Neuronal stem cell (in vitro differentiated cells): ENCODE data around the gene ZP1.
"Not testable (repeated sequence)": the region's sequence is repeated elsewhere in the genome, so short reads cannot be mapped to it uniquely, and the experiment has no call there.

Experiments used
- DNase-seq: peaks from one replicate; pipeline ENCODE4 v3.0.0-alpha.2; 2013; ENCODE audit warnings: low spot score
- H2AFZ ChIP-seq: one replicate; pipeline ENCODE4 v1.6.1; 2013; ENCODE audit warnings: mild to moderate bottlenecking, low read length, inconsistent platforms
- H2AK5ac ChIP-seq: 2 replicates; pipeline ENCODE4 v1.6.1; 2013; ENCODE audit warnings: low read depth, mild to moderate bottlenecking, inconsistent platforms, low read length, moderate library complexity, mixed read lengths
- H2BK120ac ChIP-seq: 2 replicates; pipeline ENCODE4 v1.6.1; 2013; ENCODE audit warnings: low read depth, mild to moderate bottlenecking, inconsistent platforms, low read length, moderate library complexity, mixed read lengths
- H2BK12ac ChIP-seq: one replicate; pipeline ENCODE4 v1.6.1; 2013; ENCODE audit warnings: low read length, inconsistent platforms
- H2BK15ac ChIP-seq: 2 replicates; pipeline ENCODE4 v1.6.1; 2013; ENCODE audit warnings: mild to moderate bottlenecking, low read length, inconsistent platforms, mixed read lengths
- H2BK5ac ChIP-seq: one replicate; pipeline ENCODE4 v1.6.1; 2013; ENCODE audit warnings: inconsistent platforms, mild to moderate bottlenecking, low read length, moderate library complexity
- H3K14ac ChIP-seq: one replicate; pipeline ENCODE4 v1.6.1; 2013; ENCODE audit warnings: low read length, inconsistent platforms
- H3K18ac ChIP-seq: 2 replicates; pipeline ENCODE4 v1.6.1; 2013; ENCODE audit warnings: low read length, inconsistent platforms
- H3K23ac ChIP-seq: 2 replicates; pipeline ENCODE4 v1.6.1; 2013; ENCODE audit warnings: low read depth, mild to moderate bottlenecking, mixed read lengths, low read length, inconsistent platforms; ENCODE audit not compliant: poor library complexity
- H3K27ac ChIP-seq: replicated peaks from 3 replicates; pipeline ENCODE4 v1.5.1; 2013; ENCODE audit warnings: low read length, inconsistent platforms
- H3K27me3 ChIP-seq, 3 experiments: 2 replicates each; pipeline ENCODE4 v1.6.1; 2013; ENCODE audit warnings: low read length in 3 of 3, mild to moderate bottlenecking in 2 of 3, inconsistent platforms in 1 of 3, low read depth in 1 of 3, mixed read lengths in 1 of 3, moderate library complexity in 1 of 3; ENCODE audit not compliant: control insufficient read depth in 3 of 3, insufficient read depth in 3 of 3
- H3K36me3 ChIP-seq, 2 donors: replicated peaks in 1 of 2; 2 replicates each; pipeline ENCODE4 v1.6.1; 2013; ENCODE audit warnings: low read length in 2 of 2; ENCODE audit not compliant: control insufficient read depth in 2 of 2, insufficient read depth in 2 of 2
- H3K4ac ChIP-seq: 2 replicates; pipeline ENCODE4 v1.6.1; 2013; ENCODE audit warnings: inconsistent platforms, mild to moderate bottlenecking, low read length, moderate library complexity
- H3K4me1 ChIP-seq, 2 donors: 1 replicate in 1 of 2; 2 replicates in 1 of 2; pipeline ENCODE4 v1.6.1; 2013; ENCODE audit warnings: low read length in 2 of 2, low read depth in 1 of 2; ENCODE audit not compliant: control insufficient read depth in 2 of 2, insufficient read depth in 1 of 2
- H3K4me2 ChIP-seq: one replicate; pipeline ENCODE4 v1.6.1; 2013; ENCODE audit warnings: mild to moderate bottlenecking, low read length, inconsistent platforms; ENCODE audit not compliant: insufficient read depth, poor library complexity, severe bottlenecking
- H3K4me3 ChIP-seq, 2 donors: 2 replicates each; pipeline ENCODE4 v1.5.1; 2013; ENCODE audit warnings: low read length in 2 of 2, mild to moderate bottlenecking in 2 of 2, inconsistent platforms in 1 of 2, moderate library complexity in 1 of 2
- H3K79me1 ChIP-seq: one replicate; pipeline ENCODE4 v1.6.1; 2013; ENCODE audit warnings: low read depth, mild to moderate bottlenecking, inconsistent platforms, low read length, moderate library complexity
- H3K9ac ChIP-seq: one replicate; pipeline ENCODE4 v1.6.1; 2013; ENCODE audit warnings: mild to moderate bottlenecking, low read depth, low read length, inconsistent platforms; ENCODE audit not compliant: poor library complexity
- H3K9me3 ChIP-seq, 2 donors: replicated peaks in 1 of 2; 2 replicates each; pipeline versions ENCODE3 to v1.6.1; 2013; ENCODE audit warnings: low read length in 2 of 2, mild to moderate bottlenecking in 2 of 2, inconsistent platforms in 1 of 2, low read depth in 1 of 2, mixed read lengths in 1 of 2, moderate library complexity in 1 of 2; ENCODE audit not compliant: control insufficient read depth in 2 of 2, insufficient read depth in 1 of 2
- H4K8ac ChIP-seq: one replicate; pipeline ENCODE4 v1.6.1; 2013; ENCODE audit warnings: low read depth, mild to moderate bottlenecking, inconsistent platforms, low read length, moderate library complexity
- H4K91ac ChIP-seq: one replicate; pipeline ENCODE4 v1.6.1; 2013; ENCODE audit warnings: low read length, low read depth, mild to moderate bottlenecking, inconsistent platforms; ENCODE audit not compliant: poor library complexity
- WGBS, 2 donors: extraction: QIAGEN DNeasy Blood & Tissue Kit; methylation state at CpG; one replicate each; pipeline ENCODE4 v1.1.7; 2013; ENCODE audit warnings: missing lambda C conversion rate in 2 of 2, mixed read lengths in 1 of 2; ENCODE audit not compliant: insufficient read length in 2 of 2, insufficient replicate concordance in 1 of 2; ENCODE audit errors: extremely low coverage in 2 of 2; 5-methylcytosine and 5-hydroxymethylcytosine counted together

Gene ZP1

DNA sequence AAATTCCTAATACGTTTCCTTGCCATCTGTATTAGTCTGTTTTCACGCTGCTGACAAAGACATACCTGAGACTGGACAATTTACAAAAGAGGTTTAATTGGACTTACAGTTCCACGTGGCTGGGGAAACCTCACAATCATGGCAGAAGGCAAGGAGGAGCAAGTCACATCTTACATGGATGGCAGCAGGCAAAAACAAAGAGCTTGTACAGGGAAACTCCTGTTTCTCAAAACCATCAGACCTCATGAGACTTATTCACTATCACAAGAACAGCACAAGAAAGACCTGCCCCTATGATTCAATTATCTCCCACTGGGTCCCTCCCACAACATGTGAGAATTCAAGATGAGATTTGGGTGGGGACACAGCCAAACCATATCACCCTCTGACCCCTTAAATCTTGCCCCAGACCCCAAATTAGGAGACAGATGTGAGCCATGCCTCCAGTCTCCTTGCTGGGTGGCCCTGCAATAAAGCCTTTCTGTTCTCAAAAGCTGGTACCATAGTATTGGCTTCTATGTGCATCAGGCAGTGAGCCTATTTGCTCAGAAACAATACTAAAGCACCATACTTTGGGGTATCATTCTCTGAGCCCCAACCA is 42.4 kb downstream of the ZP1 start:
- not testable (repeated sequence) for H4K8ac ChIP-seq, H3K4me2 ChIP-seq, H3K18ac ChIP-seq, H3K14ac ChIP-seq, DNase-seq, H2BK15ac ChIP-seq, H3K9ac ChIP-seq, H3K79me1 ChIP-seq, H3K27ac ChIP-seq, H3K23ac ChIP-seq, H2AK5ac ChIP-seq, H3K36me3 ChIP-seq, H4K91ac ChIP-seq, H2BK12ac ChIP-seq, H3K27me3 ChIP-seq, H3K4me3 ChIP-seq, H2AFZ ChIP-seq, H3K4ac ChIP-seq, H2BK5ac ChIP-seq, H3K9me3 ChIP-seq, H2BK120ac ChIP-seq
- H3K4me1 ChIP-seq: peaks cover 20 to 26% of the 10 kb centered on the region in 2 donors
- no CpG with 5 or more reads among the region's 3 CpGs for WGBS, 2 donors

DNA sequence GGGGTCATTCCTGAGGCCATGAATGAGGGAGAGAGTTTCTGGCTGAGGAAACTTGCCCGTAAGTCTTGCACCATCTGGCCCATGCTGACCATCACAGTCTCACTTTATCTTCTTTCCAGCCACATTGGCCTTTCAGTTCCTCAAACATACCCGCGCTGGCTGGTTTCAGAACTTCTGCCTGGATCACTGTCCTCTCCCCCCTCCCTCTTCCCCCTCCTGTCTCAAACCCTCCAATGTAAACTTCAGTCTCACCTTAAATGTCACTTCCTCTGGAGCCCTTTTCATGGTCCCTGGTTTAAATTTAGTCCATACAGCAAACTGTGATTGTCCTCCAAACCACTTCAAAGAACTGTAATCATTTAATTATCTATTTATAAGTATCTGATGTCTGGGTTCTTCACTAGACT is 42.9 kb downstream of the ZP1 start:
- WGBS, 2 donors: no CpG with 5 or more reads among the region's 3 CpGs
- no peaks in the 10 kb centered on the region for H3K9me3 ChIP-seq
- H3K23ac ChIP-seq: no peak overlapping the region
- no peak overlapping the region for H4K91ac ChIP-seq
- DNase-seq: no peak
- no peak overlapping the region for H3K4me2 ChIP-seq
- H3K4ac ChIP-seq: no peak overlapping the region
- H3K9ac ChIP-seq: no peak overlapping the region
- H2BK5ac ChIP-seq: no peak overlapping the region
- no peak overlapping the region for H3K27ac ChIP-seq
- H2AK5ac ChIP-seq: no peak overlapping the region
- no peak overlapping the region for H2BK15ac ChIP-seq
- no peak overlapping the region for H4K8ac ChIP-seq
- H3K18ac ChIP-seq: no peak overlapping the region
- peaks cover 0 to 2% (median 0%) of the 10 kb centered on the region in 3 experiments for H3K27me3 ChIP-seq
- H3K4me3 ChIP-seq: no peak overlapping the region
- H3K36me3 ChIP-seq: peaks cover 0 to under 1% of the 10 kb centered on the region in 2 donors
- no peak overlapping the region for H2AFZ ChIP-seq
- H3K14ac ChIP-seq: no peak overlapping the region
- H3K79me1 ChIP-seq: peaks cover 5% of the 10 kb centered on the region
- H2BK120ac ChIP-seq: no peak overlapping the region
- H2BK12ac ChIP-seq: no peak overlapping the region
- peaks cover 17 to 22% of the 10 kb centered on the region in 2 donors for H3K4me1 ChIP-seq

DNA sequence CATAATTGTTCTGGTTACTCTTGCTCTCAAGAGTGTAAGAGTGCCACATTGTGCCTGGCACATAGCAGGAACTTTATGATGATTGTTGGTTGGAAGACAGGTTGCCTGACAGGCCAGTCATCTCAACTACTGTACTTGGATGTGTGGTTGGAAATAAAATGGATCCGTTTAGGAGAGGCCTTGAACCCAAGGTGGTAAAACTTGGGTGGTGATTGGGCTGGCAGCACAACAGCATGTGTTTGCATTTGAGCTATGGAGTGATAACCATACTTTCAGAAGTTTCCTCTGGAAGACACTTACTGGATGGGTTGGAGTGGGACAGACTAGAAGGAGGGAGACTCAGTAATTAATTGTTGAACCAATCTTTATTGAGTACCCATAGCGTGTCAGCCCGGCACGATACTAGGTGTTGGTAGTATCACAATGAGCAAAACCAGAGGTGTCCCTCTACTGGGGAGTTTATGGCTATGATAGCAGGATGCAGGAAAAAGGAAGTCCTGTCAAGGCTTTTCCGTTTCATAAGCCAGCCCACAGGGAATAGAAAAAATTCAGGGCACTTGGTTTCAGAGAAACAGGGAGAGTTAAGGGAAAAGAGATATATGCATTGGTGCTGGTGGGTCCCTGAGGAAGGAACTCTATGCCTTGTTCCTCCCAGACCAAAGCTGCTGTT is 43.5 kb downstream of the ZP1 start:
- H3K9ac ChIP-seq: no peak overlapping the region
- no peak overlapping the region for H2BK120ac ChIP-seq
- no peak for DNase-seq
- H3K4ac ChIP-seq: no peak overlapping the region
- peaks cover 0 to 1% of the 10 kb centered on the region in 2 donors for H3K36me3 ChIP-seq
- no peak overlapping the region for H2BK5ac ChIP-seq
- no peak overlapping the region for H2BK12ac ChIP-seq
- no peak overlapping the region for H2AFZ ChIP-seq
- H3K18ac ChIP-seq: no peak overlapping the region
- no peak overlapping the region for H4K91ac ChIP-seq
- no peak overlapping the region for H3K27ac ChIP-seq
- H3K4me1 ChIP-seq: peaks cover 17 to 25% of the 10 kb centered on the region in 2 donors
- H3K27me3 ChIP-seq: peaks cover 0 to 2% (median 0%) of the 10 kb centered on the region in 3 experiments
- no peak overlapping the region for H4K8ac ChIP-seq
- no CpG with 5 or more reads among the region's 5 CpGs for WGBS, 2 donors
- H2AK5ac ChIP-seq: no peak overlapping the region
- no peak overlapping the region for H3K4me3 ChIP-seq
- H3K4me2 ChIP-seq: no peak overlapping the region
- no peak overlapping the region for H3K14ac ChIP-seq
- peaks cover 5% of the 10 kb centered on the region for H3K79me1 ChIP-seq
- no peaks in the 10 kb centered on the region for H3K9me3 ChIP-seq
- no peak overlapping the region for H2BK15ac ChIP-seq
- no peak overlapping the region for H3K23ac ChIP-seq

DNA sequence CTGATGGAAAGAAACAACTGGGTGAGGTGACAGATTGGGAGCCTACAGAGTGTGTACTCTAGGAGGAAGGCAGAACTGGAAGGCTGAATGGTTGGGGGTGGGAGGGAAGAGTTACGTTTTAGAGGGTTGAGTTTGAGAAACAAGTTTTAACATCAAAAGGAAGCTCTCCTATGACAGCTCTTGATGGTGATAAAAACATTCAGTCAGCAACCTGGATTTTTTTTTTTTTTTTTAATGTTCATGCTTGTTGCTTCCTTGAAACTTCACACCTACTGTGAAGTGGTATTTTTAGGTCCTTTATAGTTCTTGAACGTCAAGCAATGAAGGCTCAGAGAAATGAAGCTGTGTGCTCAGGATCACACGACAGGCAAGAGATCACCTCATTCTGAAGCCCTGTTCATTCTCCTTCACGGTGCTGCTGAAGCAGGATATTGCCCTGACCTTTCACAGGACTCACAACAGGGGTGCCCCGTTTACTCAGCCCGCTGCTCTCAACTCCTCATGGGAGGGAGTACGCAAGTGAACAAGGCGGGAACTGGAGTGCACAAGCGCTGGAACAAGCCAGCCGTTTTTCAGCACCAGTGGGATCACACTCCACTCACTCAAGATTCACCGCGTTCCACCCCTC is 45.0 kb downstream of the ZP1 start:
- Histone ChIP-seq H3K9me3 (no peaks in the 10 kb centered on the region), H3K4me2 (no peak overlapping the region), H4K91ac (peak overlapping the region; percentile 1), H3K14ac (no peak overlapping the region), H2BK120ac (no peak overlapping the region), H2BK12ac (peak overlapping the region; percentile 0), H2BK15ac (no peak overlapping the region), H2AFZ (peak overlapping the region; percentile 97), H3K27ac (peak overlapping the region; percentile 99), H3K79me1 (peaks cover 7% of the 10 kb centered on the region), H2BK5ac (no peak overlapping the region), H3K36me3 (peaks cover 0 to 15% of the 10 kb centered on the region in 2 donors), H3K4ac (no peak overlapping the region), H3K27me3 (peaks cover 0 to 2% (median 0%) of the 10 kb centered on the region in 3 experiments), H3K4me3 (peak overlapping the region in 1 of 2 donors; percentile 82), H4K8ac (peak overlapping the region; percentile 24), H3K18ac (peak overlapping the region; percentile 8), H3K4me1 (peaks cover 21 to 22% of the 10 kb centered on the region in 2 donors), H2AK5ac (peak overlapping the region; percentile 38), H3K23ac (no peak overlapping the region), H3K9ac (no peak overlapping the region)
- no peak for DNase-seq
- 100% methylated on average over 1 of the region's 12 CpGs; no CpG with 5 or more reads in 1 of the 2 donors for WGBS, 2 donors
